Panc1 (cell line): ENCODE results near the gene TRMT6. TPM values are rescaled to one million over a fixed set of nuclear protein-coding genes. Genes with fewer than 3 reads are reported as not detected.

ENCODE experiments used
- ATAC-seq: fragments of 200-7000 bp; cut with Tn5 transposase; 2 replicates; pipeline ENCODE4 v1.9.1; 2020; ENCODE audit warnings: mild to moderate bottlenecking, moderate library complexity
- BruUV-seq: library from RNA; stranded (reverse); fragments of 400-500 nt; replicated peaks from 2 replicates; lab custom pipeline; 2021; lab: Mats Ljungman, UMichigan
- CTCF ChIA-PET: fragments of 300-600 bp; sonication (Branson Sonifier 250); formaldehyde crosslinking; loops from one replicate; lab custom pipeline; 2022; ENCODE audit warnings: antibody characterized with exemption; lab: Charles Lee
- POLR2A ChIA-PET: fragments of 300-600 bp; sonication (Branson Sonifier 250); formaldehyde crosslinking; loops from one replicate; lab custom pipeline; 2022; ENCODE audit warnings: antibody characterized with exemption; lab: Charles Lee
- DNase-seq: peaks from one replicate; pipeline ENCODE4 v3.0.0-alpha.2; 2010; ENCODE audit warnings: low read depth, low spot score
- H3K27ac ChIP-seq: 2 replicates; pipeline ENCODE4 v1.5.1; 2011; ENCODE audit warnings: mild to moderate bottlenecking, low read length, inconsistent platforms
- H3K27me3 ChIP-seq: fragments of 200-500 bp; sonication (Bioruptor generic); 2 replicates; pipeline ENCODE4 v1.6.0; 2014; ENCODE audit warnings: low read length, inconsistent platforms; ENCODE audit not compliant: control insufficient read depth, insufficient read depth
- H3K36me3 ChIP-seq: fragments of 200-500 bp; sonication (Bioruptor generic); 2 replicates; pipeline ENCODE4 v1.5.1; 2014; ENCODE audit warnings: inconsistent platforms, mild to moderate bottlenecking, low read length, moderate library complexity; ENCODE audit not compliant: control insufficient read depth, insufficient read depth
- H3K4me1 ChIP-seq: 2 replicates; pipeline ENCODE4 v1.5.1; 2011; ENCODE audit warnings: inconsistent platforms, mild to moderate bottlenecking, low read length, moderate library complexity; ENCODE audit not compliant: control insufficient read depth, insufficient read depth
- H3K4me3 ChIP-seq, 2 experiments: 2 replicates each; pipeline ENCODE4 v1.5.1; 2011 to 2012; ENCODE audit warnings: low read depth in 2 of 2, low read length in 2 of 2, mild to moderate bottlenecking in 2 of 2, inconsistent platforms in 1 of 2, moderate library complexity in 1 of 2
- H3K9me3 ChIP-seq: fragments of 200-500 bp; sonication (Bioruptor generic); 2 replicates; pipeline ENCODE4 v1.5.1; 2014; ENCODE audit warnings: low read depth, mild to moderate bottlenecking, inconsistent platforms, low read length, moderate library complexity; ENCODE audit not compliant: control insufficient read depth, insufficient read depth
- CTCF ChIP-seq: fragments of 450-650 bp; IDR thresholded peaks from 2 replicates; pipeline ENCODE4 v1.5.1; 2017; ENCODE audit warnings: mild to moderate bottlenecking
- POLR2AphosphoS5 ChIP-seq: IDR thresholded peaks from 2 replicates; pipeline ENCODE4 v1.6.1; 2012; ENCODE audit warnings: mild to moderate bottlenecking, low read depth, low read length, moderate library complexity
- REST ChIP-seq, 2 experiments: IDR thresholded peaks; 2 replicates each; pipeline ENCODE4 v1.6.1; 2011 to 2012; ENCODE audit warnings: low read depth in 2 of 2, control low read depth in 1 of 2, low read length in 1 of 2, mild to moderate bottlenecking in 1 of 2, moderate library complexity in 1 of 2; ENCODE audit not compliant: insufficient read depth in 1 of 2
- SIN3A ChIP-seq: IDR thresholded peaks from 2 replicates; pipeline ENCODE4 v1.6.1; 2012; ENCODE audit warnings: low read depth, mild to moderate bottlenecking, low read length, moderate library complexity, borderline replicate concordance; ENCODE audit not compliant: insufficient read depth
- TCF7L2 ChIP-seq: IDR thresholded peaks from 2 replicates; pipeline ENCODE4 v1.6.1; 2011; ENCODE audit warnings: mild to moderate bottlenecking, low read depth, low read length, inconsistent platforms
- in situ Hi-C: cut with HindIII; loops from 2 replicates; pipeline ENCODE4 v1.10.0; 2016; ENCODE audit warnings: low sequenced_read_pairs, low pct_unique_long_range_greater_than_20kb
- intact Hi-C: fragments of 100-400 bp; cut with micrococcal nuclease; formaldehyde crosslinking; loops from one replicate; pipeline ENCODE4 v1.10.0; 2022; ENCODE audit not compliant: unreplicated experiment
- total RNA-seq: library from RNA; stranded (reverse); gene quantifications from one replicate; pipeline ENCODE4 v1.2.1, GENCODE V29; 2021; ENCODE audit not compliant: unreplicated experiment

TRMT6 gene
- total RNA-seq, 1 experiment from 2014 or later = 27.9 TPM

GRCh38 chr20:5938456-5939029, 11.8 kb downstream of the TRMT6 start:
- ChIA-PET CTCF (no interaction called here), POLR2A (no interaction called here)
- Histone ChIP-seq H3K4me3 (no peak overlapping the region), H3K36me3 (peaks cover 23% of the 10 kb centered on the region), H3K27ac (no peak overlapping the region), H3K4me1 (no peaks in the 10 kb centered on the region), H3K9me3 (no peaks in the 10 kb centered on the region), H3K27me3 (no peaks in the 10 kb centered on the region)
- no TSS peak for BruUV-seq
- no peak for TF ChIP-seq TCF7L2
- no peak for TF ChIP-seq REST (IDR thresholded peaks at IDR 0.05; ENCODE audit: insufficient read depth in 1 of 2, low read depth in 2 of 2, low read length in 1 of 2)
- no peak for TF ChIP-seq POLR2AphosphoS5
- TF ChIP-seq CTCF = no peak
- TF ChIP-seq SIN3A = no peak
- no peak for DNase-seq
- in situ Hi-C loops = no loop called here
- intact Hi-C loops = no loop called here
- ATAC-seq = no peak

DNA sequence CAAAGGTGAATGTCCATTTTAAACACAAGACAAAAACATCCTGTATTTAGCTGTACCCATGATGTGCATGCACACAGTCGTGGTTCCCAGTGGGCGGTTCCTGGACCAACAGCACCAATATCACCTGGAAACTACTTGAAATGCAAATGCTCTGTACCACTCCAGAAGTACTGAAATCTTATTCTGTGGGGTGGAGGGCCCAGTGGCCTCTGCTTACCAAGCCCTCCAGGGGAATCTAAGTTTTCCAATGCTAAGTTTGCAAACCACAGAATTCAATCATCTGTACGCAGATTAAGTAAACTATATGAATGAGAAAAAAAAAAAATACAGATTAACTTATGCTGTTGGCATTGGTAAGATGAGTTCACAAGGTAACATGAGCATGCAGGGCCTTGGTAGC, 14.1 kb downstream of the TRMT6 start:
- Histone ChIP-seq H3K4me1 (no peaks in the 10 kb centered on the region), H3K4me3 (no peak overlapping the region), H3K9me3 (no peaks in the 10 kb centered on the region), H3K27me3 (no peaks in the 10 kb centered on the region), H3K27ac (no peak overlapping the region), H3K36me3 (peaks cover 5% of the 10 kb centered on the region)
- POLR2A ChIA-PET = no interaction called here
- DNase-seq = no peak
- CTCF ChIA-PET = no interaction called here
- intact Hi-C loops = no loop called here
- TF ChIP-seq TCF7L2 = no peak
- TF ChIP-seq SIN3A = no peak
- TF ChIP-seq POLR2AphosphoS5 = no peak
- no peak for TF ChIP-seq REST (IDR thresholded peaks at IDR 0.05; ENCODE audit: insufficient read depth in 1 of 2, low read depth in 2 of 2, low read length in 1 of 2)
- no peak for TF ChIP-seq CTCF
- no peak for ATAC-seq
- in situ Hi-C loops = no loop called here
- BruUV-seq = no TSS peak
